K562 (cell line): Measurements from ENCODE around the gene CRYZL1. TPM values are rescaled to one million over a fixed set of nuclear protein-coding genes. Genes with fewer than 3 reads are reported as not detected.
A peak's percentile ranks its signal among the peaks of the same experiment; 100 is the strongest.

Experiments
- BCLAF1 ChIP-seq, 2 experiments: fragments of 450-650 bp in 1 of 2; IDR thresholded peaks; 2 replicates each; pipeline ENCODE4 v1.6.1; 2011 to 2017; ENCODE audit warnings: low read depth in 2 of 2, antibody characterized with exemption in 1 of 2, borderline replicate concordance in 1 of 2, low read length in 1 of 2, mild to moderate bottlenecking in 1 of 2, mixed read lengths in 1 of 2; ENCODE audit not compliant: control insufficient read depth in 1 of 2
- BHLHE40 ChIP-seq: IDR thresholded peaks from 2 replicates; pipeline ENCODE4 v1.6.1; 2011; ENCODE audit warnings: low read length, improper control_type of control experiment
- CAMTA2 ChIP-seq: fragments of 250-450 bp; sonication (Bioruptor Pico); conservative IDR thresholded peaks from 2 replicates; pipeline ENCODE4 v1.5.1; 2022
- CEBPB ChIP-seq: fragments of 450-650 bp; IDR thresholded peaks from 2 replicates; pipeline ENCODE4 v1.6.1; 2016; ENCODE audit warnings: missing genetic modification characterization, missing compliant biosample characterization
- E4F1 ChIP-seq: fragments of 250-450 bp; sonication (Bioruptor Pico); IDR thresholded peaks from 2 replicates; pipeline ENCODE4 v1.5.0; 2021; ENCODE audit warnings: mild to moderate bottlenecking, borderline replicate concordance
- JUND ChIP-seq, 2 experiments: IDR thresholded peaks; 2 replicates in 1 of 2; 3 replicates in 1 of 2; pipeline ENCODE4 v1.6.1; 2011; ENCODE audit warnings: borderline replicate concordance in 2 of 2, low read depth in 2 of 2, low read length in 2 of 2, improper control_type of control experiment in 1 of 2, missing biosample characterization in 1 of 2, missing genetic modification characterization in 1 of 2, missing genetic modification reagents in 1 of 2
- MNT ChIP-seq, 2 experiments: fragments of 450-650 bp; conservative IDR thresholded peaks; 2 replicates each; pipeline ENCODE4 v1.6.1; 2017; ENCODE audit warnings: mild to moderate bottlenecking in 2 of 2, moderate library complexity in 2 of 2
- MTA3 ChIP-seq: fragments of 450-650 bp; formaldehyde crosslinking; IDR thresholded peaks from 2 replicates; pipeline ENCODE4 v1.6.1; 2017; ENCODE audit warnings: mild to moderate bottlenecking, borderline replicate concordance
- NFIC ChIP-seq: fragments of 450-650 bp; IDR thresholded peaks from 2 replicates; pipeline ENCODE4 v1.6.1; 2017; ENCODE audit warnings: mild to moderate bottlenecking, inconsistent platforms
- SP2 ChIP-seq: IDR thresholded peaks from 2 replicates; pipeline ENCODE4 v1.6.1; 2011; ENCODE audit warnings: mild to moderate bottlenecking, low read depth, low read length, moderate library complexity; ENCODE audit not compliant: poor library complexity, severe bottlenecking; ENCODE audit errors: extremely low read depth
- TEAD1 ChIP-seq, 2 experiments: fragments of 450-650 bp in 1 of 2; sonication (generic) in 1 of 2; formaldehyde crosslinking; IDR thresholded peaks; 2 replicates each; pipeline versions ENCODE4 v1.4.0 to v1.8.0; 2020 to 2022; ENCODE audit warnings: mild to moderate bottlenecking in 2 of 2, missing genetic modification reagents in 1 of 2
- TFAP4 ChIP-seq: sonication (generic); formaldehyde crosslinking; IDR thresholded peaks from 2 replicates; pipeline ENCODE4 v1.8.0; 2022; ENCODE audit warnings: missing genetic modification reagents, mild to moderate bottlenecking, moderate library complexity, borderline replicate concordance
- USF1 ChIP-seq: sonication (generic); formaldehyde crosslinking; IDR thresholded peaks from 2 replicates; pipeline ENCODE4 v1.9.0; 2022; ENCODE audit warnings: mild to moderate bottlenecking, missing genetic modification reagents
- ZC3H8 ChIP-seq: fragments of 450-650 bp; IDR thresholded peaks from 2 replicates; pipeline ENCODE4 v1.6.1; 2017
- polyA plus RNA-seq, 8 experiments: library from polyadenylated mRNA; depleted of rRNA in 4 of 8; stranded (reverse) in 5 of 8; unstranded in 3 of 8; fragments of >200 nt; fragmentation: Nextera tagmentation in 2 of 8; fragmentation: Illumina TruSeq in 1 of 8; extraction: Ambion mirVana in 2 of 8; extraction: Trizol in 1 of 8; gene quantifications; 2 replicates each; pipeline versions ENCODE4 v1.2.1 to v1.2.3, GENCODE V29; 2011 to 2014; ENCODE audit warnings: inconsistent platforms in 1 of 8, missing spikeins in 1 of 8
- total RNA-seq, 7 experiments: library from RNA; depleted of rRNA in 6 of 7; stranded (reverse); fragments of >200 nt in 6 of 7; fragmentation: Illumina TruSeq in 2 of 7; extraction: Trizol in 2 of 7; gene quantifications; 2 replicates each; pipeline versions ENCODE4 v1.2.1 to v1.2.3, GENCODE V29; 2011 to 2021; ENCODE audit warnings: low replicate concordance in 1 of 7

Gene CRYZL1
- total and polyA plus RNA-seq, 9 of the 15 experiments (the other 6 are each of a cell fraction or from before 2014, with no cell fraction given), result 19.9 to 98.2 (median 39.2) TPM

DNA sequence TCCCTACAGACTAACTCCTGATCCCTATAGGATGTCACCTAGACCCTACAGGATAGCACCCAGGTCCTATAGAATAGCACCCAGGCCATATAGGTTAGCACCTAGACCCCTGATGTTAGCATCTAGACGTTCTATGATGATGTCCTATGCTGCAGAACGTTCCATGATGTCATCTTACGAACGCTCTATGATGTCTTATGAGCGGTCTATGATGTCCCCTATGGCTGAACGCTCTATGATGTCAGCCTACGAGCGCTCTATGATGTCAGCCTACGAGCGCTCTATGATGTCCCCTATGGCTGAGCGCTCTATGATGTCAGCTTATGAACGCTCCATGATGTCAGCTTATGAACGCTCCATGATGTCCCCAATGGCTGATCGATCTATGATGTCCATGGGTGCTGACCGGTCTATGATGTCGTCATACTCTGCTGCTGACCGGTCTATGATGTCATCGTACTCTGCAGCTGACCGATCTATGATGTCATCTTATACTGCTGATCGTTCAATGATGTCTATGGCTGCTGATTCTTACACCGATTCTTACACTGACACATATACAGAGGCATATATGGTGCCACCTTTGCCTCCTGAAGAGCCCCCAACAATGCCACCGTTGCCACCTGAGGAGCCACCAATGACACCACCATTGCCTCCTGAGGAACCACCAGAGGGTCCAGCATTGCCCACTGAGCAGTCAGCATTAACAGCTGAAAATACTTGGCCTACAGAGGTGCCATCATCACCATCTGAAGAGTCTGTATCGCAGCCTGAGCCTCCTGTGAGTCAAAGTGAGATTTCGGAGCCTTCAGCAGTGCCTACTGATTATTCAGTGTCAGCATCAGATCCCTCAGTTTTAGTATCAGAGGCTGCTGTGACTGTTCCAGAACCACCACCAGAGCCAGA, 89.2 kb downstream of the CRYZL1 start (continued):
- no peak for TF ChIP-seq MNT (conservative IDR thresholded peaks at IDR 0.05)
- TF ChIP-seq BHLHE40, result no peak
- TF ChIP-seq ZC3H8, result no peak
- peak; percentile 62; the same call in 1 of the 2 replicates for TF ChIP-seq MTA3
- TF ChIP-seq NFIC, result no peak
- peak; percentile 86 for TF ChIP-seq TFAP4 (CRISPR knock-in tag)
- peak; percentile 32 for TF ChIP-seq USF1 (CRISPR knock-in tag)
- peak in 1 of 2 experiments; percentile 79; a peak in 1 of 4 replicates for TF ChIP-seq BCLAF1 (IDR thresholded peaks at IDR 0.05; ENCODE audit: borderline replicate concordance in 1 of 2, control insufficient read depth in 1 of 2, low read depth in 2 of 2, low read length in 1 of 2)
- TF ChIP-seq JUND (IDR thresholded peaks at IDR 0.05; ENCODE audit: borderline replicate concordance, low read depth, low read length), result 0 out of 2 replicates have a peak, but pooled peaks have one; percentile 3
- peak; percentile 86; the same call in 2 of the 3 replicates for TF ChIP-seq JUND (tag; IDR thresholded peaks at IDR 0.05; ENCODE audit: borderline replicate concordance, low read depth, low read length)
- TF ChIP-seq E4F1 (CRISPR knock-in tag), result no peak
- no peak for TF ChIP-seq CAMTA2 (CRISPR knock-in tag)
- peak; percentile 68 for TF ChIP-seq CEBPB (tag)
- no peak for TF ChIP-seq SP2
- no peak for TF ChIP-seq TEAD1 (CRISPR knock-in tag; IDR thresholded peaks at IDR 0.05)
